HL-60/S4 treated with phorbol 12-myristate 13-acetate at 8.2 ng/mL for 4 days and 3 days (cell line): ENCODE measurements around the gene CKMT1A.
"Not testable (repeated sequence)": the region's sequence is repeated elsewhere in the genome, so short reads cannot be mapped to it uniquely, and the experiment has no call there.

ENCODE experiments used
- in situ Hi-C: fragments of 300-500 bp; cut with MboI; formaldehyde crosslinking; loops from 2 replicates; pipeline ENCODE4 v1.15.0; 2022; ENCODE audit warnings: low sequenced_read_pairs

CKMT1A gene

GRCh38 chr15:43746903-43747309 is 53.2 kb downstream of the CKMT1A start:
- in situ Hi-C loops: not testable (repeated sequence)

- in situ Hi-C loops: no loop called here
Observed at GRCh38 chr15:43748376-43748775, 54.7 kb downstream of the CKMT1A start.
